GM12874 (cell line): ENCODE results near the gene ZEB2.

Experiments used
- CTCF ChIP-seq: IDR thresholded peaks from 2 replicates; pipeline ENCODE4 v1.5.1; 2011; ENCODE audit warnings: low read depth, mild to moderate bottlenecking, control low read depth, low read length, moderate library complexity; ENCODE audit not compliant: insufficient read depth

The ZEB2 gene

GRCh38 chr2:144426981-144427479, 92.9 kb downstream of the ZEB2 start:
- TF ChIP-seq CTCF: no peak

GRCh38 chr2:144426355-144426754, 93.6 kb downstream of the ZEB2 start:
- TF ChIP-seq CTCF: no peak

DNA sequence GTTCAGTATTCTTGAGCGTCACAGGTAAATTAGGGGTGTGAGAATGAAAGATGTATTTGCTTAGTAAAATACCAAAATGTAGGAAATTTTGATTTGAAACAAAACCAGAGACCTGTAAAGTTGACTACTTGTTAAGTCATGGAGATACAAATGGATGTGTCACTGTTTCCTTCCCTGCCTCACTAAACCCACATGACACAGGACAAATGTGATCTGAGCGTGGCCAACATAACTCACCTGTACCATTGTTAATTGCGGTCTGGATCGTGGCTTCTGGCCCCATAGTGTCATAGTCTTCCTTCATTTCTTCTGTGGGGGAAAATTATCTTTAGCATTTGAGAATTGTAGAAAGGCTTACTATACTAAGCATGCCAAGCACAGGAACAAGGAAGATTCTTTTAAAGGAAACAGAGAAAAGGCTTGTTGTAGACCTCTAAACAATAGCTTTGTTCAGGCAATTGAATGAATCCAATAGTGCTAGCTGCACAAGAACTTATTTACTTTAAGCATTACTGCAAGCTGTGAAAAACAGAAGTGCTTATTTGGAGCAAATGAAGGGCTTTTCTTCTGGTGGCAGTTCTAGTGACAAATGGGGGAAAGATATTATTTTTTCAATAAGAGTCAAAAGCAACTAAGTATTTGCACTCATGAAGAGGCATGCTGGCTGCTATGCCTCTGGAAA, 95.2 kb downstream of the ZEB2 start:
- TF ChIP-seq CTCF: no peak

GRCh38 chr2:144421606-144422510, 98.1 kb downstream of the ZEB2 start:
- TF ChIP-seq CTCF: no peak

DNA sequence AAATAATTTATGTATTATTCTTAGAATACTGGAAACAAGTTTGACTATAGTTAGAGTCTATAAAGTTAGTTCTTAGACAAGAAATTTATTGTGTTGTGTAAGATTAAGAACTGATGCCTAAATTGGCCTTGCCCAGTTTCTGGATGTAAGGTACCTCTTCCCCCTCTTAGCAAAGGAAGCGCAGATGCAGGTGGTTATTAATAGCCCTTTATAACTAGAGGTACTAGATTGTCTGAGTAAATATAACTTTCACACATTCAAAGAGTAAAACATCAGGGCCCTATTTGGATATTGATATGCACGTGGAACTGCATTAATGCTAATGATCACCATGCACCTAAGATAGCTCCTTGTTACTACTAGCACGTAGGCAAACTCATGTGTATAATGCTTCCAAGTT, 100.7 kb downstream of the ZEB2 start:
- TF ChIP-seq CTCF: no peak

DNA sequence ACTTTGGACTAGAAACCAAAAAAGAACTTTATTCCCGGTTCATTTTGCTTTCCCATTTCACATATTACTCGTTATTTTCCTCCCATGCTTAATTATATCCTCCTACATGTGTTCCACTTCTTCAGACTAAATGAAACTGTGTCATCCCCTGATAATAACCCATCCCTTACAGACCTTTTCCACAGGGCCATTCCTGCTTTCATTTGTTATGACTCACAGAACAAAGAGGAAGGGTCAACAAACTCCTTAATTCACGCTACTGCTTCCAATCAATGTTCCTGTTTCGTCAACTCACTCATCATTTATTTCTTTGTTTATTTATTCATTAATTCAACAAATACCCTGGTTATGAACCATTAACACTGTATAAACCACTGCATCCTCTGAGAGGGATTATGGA, 104.5 kb downstream of the ZEB2 start:
- TF ChIP-seq CTCF: no peak

DNA sequence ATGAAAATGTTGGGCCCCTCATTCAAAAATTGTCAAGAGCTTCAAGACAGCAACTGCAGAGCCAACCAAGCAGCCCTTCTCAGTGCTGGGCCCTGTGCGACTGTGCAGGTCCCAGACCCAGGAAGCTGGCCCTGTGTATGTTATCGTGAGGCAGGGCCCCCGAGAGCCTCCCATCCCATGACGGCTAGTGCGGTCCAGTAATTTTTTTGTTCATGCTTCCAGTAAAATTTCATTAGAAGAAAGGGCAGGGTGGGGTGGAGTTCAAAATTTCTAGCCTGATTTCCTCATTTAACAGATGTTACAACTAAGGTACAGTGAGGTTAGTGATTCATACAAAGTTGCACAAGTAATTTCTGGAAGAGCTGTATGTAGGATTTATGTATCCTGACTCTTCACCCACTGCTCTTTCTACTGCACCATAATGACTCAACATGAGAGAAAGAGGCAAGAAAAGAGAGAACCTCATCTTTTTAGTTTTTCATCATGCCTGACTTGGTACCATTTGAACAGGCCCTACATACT, 105.5 kb downstream of the ZEB2 start:
- TF ChIP-seq CTCF: no peak
